WTC11 (cell line): Measurements from ENCODE around the gene RHBDL1. TPM values are rescaled to one million over a fixed set of nuclear protein-coding genes. Genes with fewer than 3 reads are reported as not detected.

Experiments
- CBFB ChIP-seq: sonication (generic); formaldehyde crosslinking; IDR thresholded peaks from 2 replicates; pipeline ENCODE4 v1.8.1; 2022; ENCODE audit warnings: mild to moderate bottlenecking, low read depth, missing genetic modification reagents
- CREM ChIP-seq: sonication (generic); formaldehyde crosslinking; IDR thresholded peaks from 2 replicates; pipeline ENCODE4 v1.8.1; 2022; ENCODE audit warnings: mild to moderate bottlenecking, missing genetic modification reagents, moderate library complexity
- ELF4 ChIP-seq: sonication (generic); formaldehyde crosslinking; IDR thresholded peaks from 2 replicates; pipeline ENCODE4 v1.8.1; 2022; ENCODE audit warnings: low read depth, mild to moderate bottlenecking, moderate library complexity, missing genetic modification reagents
- ESRRA ChIP-seq: sonication (generic); formaldehyde crosslinking; IDR thresholded peaks from 2 replicates; pipeline ENCODE4 v1.8.1; 2022; ENCODE audit warnings: mild to moderate bottlenecking, missing genetic modification reagents, borderline replicate concordance
- FOXJ3 ChIP-seq: sonication (generic); formaldehyde crosslinking; IDR thresholded peaks from 2 replicates; pipeline ENCODE4 v1.9.0; 2021; ENCODE audit warnings: missing genetic modification reagents, mild to moderate bottlenecking, borderline replicate concordance
- HMGA2 ChIP-seq: fragments of 250-450 bp; sonication (Bioruptor Pico); IDR thresholded peaks from 2 replicates; pipeline ENCODE4 v1.4.0; 2021; ENCODE audit warnings: mild to moderate bottlenecking, moderate library complexity
- JUN ChIP-seq: sonication (generic); formaldehyde crosslinking; IDR thresholded peaks from 2 replicates; pipeline ENCODE4 v1.8.0; 2023; ENCODE audit warnings: mild to moderate bottlenecking, missing genetic modification reagents
- NFE2L1 ChIP-seq: sonication (generic); formaldehyde crosslinking; IDR thresholded peaks from 2 replicates; pipeline ENCODE4 v1.8.1; 2023; ENCODE audit warnings: missing genetic modification reagents
- NR1H2 ChIP-seq: sonication (generic); formaldehyde crosslinking; IDR thresholded peaks from 2 replicates; pipeline ENCODE4 v1.9.0; 2021; ENCODE audit warnings: mild to moderate bottlenecking, moderate library complexity, missing genetic modification reagents
- RORB ChIP-seq: fragments of 250-450 bp; sonication (Bioruptor Pico); IDR thresholded peaks from 2 replicates; pipeline ENCODE4 v1.9.0; 2021; ENCODE audit warnings: mild to moderate bottlenecking
- SMAD3 ChIP-seq: sonication (generic); formaldehyde crosslinking; IDR thresholded peaks from 2 replicates; pipeline ENCODE4 v1.8.0; 2022; ENCODE audit warnings: missing genetic modification reagents, mild to moderate bottlenecking, borderline replicate concordance
- SMAD4 ChIP-seq: sonication (generic); formaldehyde crosslinking; IDR thresholded peaks from 2 replicates; pipeline ENCODE4 v1.8.0; 2022; ENCODE audit warnings: mild to moderate bottlenecking, missing genetic modification reagents
- SOX15 ChIP-seq: fragments of 250-450 bp; sonication (Bioruptor Pico); IDR thresholded peaks from 2 replicates; pipeline ENCODE4 v1.9.0; 2021; ENCODE audit warnings: mild to moderate bottlenecking
- TCF7 ChIP-seq: sonication (generic); formaldehyde crosslinking; IDR thresholded peaks from 2 replicates; pipeline ENCODE4 v1.8.0; 2022; ENCODE audit warnings: mild to moderate bottlenecking, low read depth, missing genetic modification reagents, moderate library complexity
- TP53 ChIP-seq: sonication (generic); formaldehyde crosslinking; IDR thresholded peaks from 2 replicates; pipeline ENCODE4 v1.8.1; 2023; ENCODE audit warnings: mild to moderate bottlenecking, missing genetic modification reagents
- ZNF138 ChIP-seq: sonication (generic); formaldehyde crosslinking; conservative IDR thresholded peaks from 2 replicates; pipeline ENCODE4 v1.8.1; 2022; ENCODE audit warnings: mild to moderate bottlenecking, moderate library complexity, missing genetic modification reagents
- ZNF263 ChIP-seq: sonication (generic); formaldehyde crosslinking; IDR thresholded peaks from 2 replicates; pipeline ENCODE4 v1.8.1; 2022; ENCODE audit warnings: low read depth, mild to moderate bottlenecking, moderate library complexity, missing genetic modification reagents
- ZNF423 ChIP-seq: fragments of 250-450 bp; sonication (Bioruptor Pico); IDR thresholded peaks from 2 replicates; pipeline ENCODE4 v2.1.2; 2022; ENCODE audit warnings: mild to moderate bottlenecking, moderate library complexity
- total RNA-seq: library from RNA; stranded (reverse); gene quantifications from 3 replicates; pipeline ENCODE4 v1.2.3, GENCODE V29; 2021
- TF ChIP-seq, protein P1 (sequence below): sonication (generic); formaldehyde crosslinking; IDR thresholded peaks from 2 replicates; pipeline ENCODE4 v1.8.1; 2023; ENCODE audit warnings: mild to moderate bottlenecking, missing genetic modification reagents, moderate library complexity
- TF ChIP-seq, protein P2 (sequence below): sonication (generic); formaldehyde crosslinking; IDR thresholded peaks from 2 replicates; pipeline ENCODE4 v1.8.0; 2023; ENCODE audit warnings: missing genetic modification reagents
- TF ChIP-seq, protein P3 (sequence below): sonication (generic); formaldehyde crosslinking; IDR thresholded peaks from 2 replicates; pipeline ENCODE4 v1.8.1; 2022; ENCODE audit warnings: mild to moderate bottlenecking, missing genetic modification reagents, moderate library complexity, borderline replicate concordance
- TF ChIP-seq, protein P4 (sequence below): fragments of 200-600 bp; IDR thresholded peaks from 2 replicates; pipeline ENCODE4 v1.8.0; 2022; ENCODE audit warnings: antibody characterized with exemption
- TF ChIP-seq, protein P5 (sequence below): sonication (generic); formaldehyde crosslinking; IDR thresholded peaks from 2 replicates; pipeline ENCODE4 v1.8.1; 2022; ENCODE audit warnings: low read depth, missing genetic modification reagents, borderline replicate concordance
- TF ChIP-seq, protein P6 (sequence below): sonication (generic); formaldehyde crosslinking; conservative IDR thresholded peaks from 2 replicates; pipeline ENCODE4 v1.8.1; 2022; ENCODE audit warnings: mild to moderate bottlenecking, missing genetic modification reagents
- TF ChIP-seq, protein P7 (sequence below): sonication (generic); formaldehyde crosslinking; IDR thresholded peaks from 2 replicates; pipeline ENCODE4 v1.8.0; 2022; ENCODE audit warnings: mild to moderate bottlenecking, missing genetic modification reagents
- TF ChIP-seq, protein P8 (sequence below): fragments of 250-450 bp; sonication (Bioruptor Pico); IDR thresholded peaks from 2 replicates; pipeline ENCODE4 v1.9.0; 2021; ENCODE audit warnings: mild to moderate bottlenecking
- TF ChIP-seq, protein P9 (sequence below): sonication (generic); formaldehyde crosslinking; IDR thresholded peaks from 2 replicates; pipeline ENCODE4 v1.8.1; 2023; ENCODE audit warnings: mild to moderate bottlenecking, missing genetic modification reagents

Gene RHBDL1
- total RNA-seq, 1 experiment from 2014 or later = 8.2 TPM

DNA sequence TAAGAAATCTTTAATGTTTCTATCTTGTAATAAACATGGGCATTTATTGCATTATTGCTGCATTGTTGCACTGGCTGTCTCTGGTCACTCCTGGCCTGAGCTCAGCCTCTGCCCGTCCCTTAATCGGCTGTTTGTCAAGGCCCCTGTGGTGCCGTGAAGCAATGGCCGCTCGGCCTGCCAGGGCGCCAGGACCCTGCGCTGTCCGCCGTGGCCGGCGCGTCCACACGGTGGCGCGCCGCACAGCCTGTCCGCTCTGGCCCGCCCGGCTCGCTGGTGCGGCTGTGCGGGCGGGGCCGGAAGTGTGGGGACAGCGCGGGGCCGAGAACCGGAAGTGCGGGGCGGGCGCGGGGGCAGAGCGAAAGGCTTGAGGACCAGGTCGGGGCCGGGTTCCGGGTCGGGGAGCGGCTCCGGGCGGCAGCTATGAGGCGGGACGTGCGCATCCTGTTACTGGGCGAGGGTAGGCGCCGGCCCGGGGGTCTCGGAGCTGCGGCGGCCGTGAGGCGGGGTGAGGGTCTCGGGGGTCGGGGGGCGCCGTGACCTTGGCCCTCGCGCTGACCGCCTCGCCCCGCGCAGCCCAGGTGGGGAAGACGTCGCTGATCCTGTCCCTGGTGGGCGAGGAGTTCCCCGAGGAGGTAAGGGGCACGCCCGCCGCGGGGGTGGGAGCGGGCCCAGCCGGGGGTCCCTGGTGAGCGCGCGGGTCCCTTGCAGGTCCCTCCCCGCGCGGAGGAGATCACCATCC, 7.5 kb upstream of the RHBDL1 start, which contains the start of gene RHOT2 (continued):
- TF ChIP-seq TP53 (CRISPR knock-in tag) = peak; percentile 50; the same call in 1 of the 2 replicates
- TF ChIP-seq ZNF138 (CRISPR knock-in tag) = no peak
- TF ChIP-seq CBFB (CRISPR knock-in tag) = no peak
- no peak for TF ChIP-seq SMAD4 (CRISPR knock-in tag)
- TF ChIP-seq, protein P1, sequence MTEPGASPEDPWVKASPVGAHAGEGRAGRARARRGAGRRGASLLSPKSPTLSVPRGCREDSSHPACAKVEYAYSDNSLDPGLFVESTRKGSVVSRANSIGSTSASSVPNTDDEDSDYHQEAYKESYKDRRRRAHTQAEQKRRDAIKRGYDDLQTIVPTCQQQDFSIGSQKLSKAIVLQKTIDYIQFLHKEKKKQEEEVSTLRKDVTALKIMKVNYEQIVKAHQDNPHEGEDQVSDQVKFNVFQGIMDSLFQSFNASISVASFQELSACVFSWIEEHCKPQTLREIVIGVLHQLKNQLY (CRISPR knock-in tag) = 0 out of 2 replicates have a peak, but pooled peaks have one; percentile 67
- TF ChIP-seq ZNF263 (CRISPR knock-in tag) = no peak
- no peak for TF ChIP-seq TCF7 (CRISPR knock-in tag)
- TF ChIP-seq, protein P2, sequence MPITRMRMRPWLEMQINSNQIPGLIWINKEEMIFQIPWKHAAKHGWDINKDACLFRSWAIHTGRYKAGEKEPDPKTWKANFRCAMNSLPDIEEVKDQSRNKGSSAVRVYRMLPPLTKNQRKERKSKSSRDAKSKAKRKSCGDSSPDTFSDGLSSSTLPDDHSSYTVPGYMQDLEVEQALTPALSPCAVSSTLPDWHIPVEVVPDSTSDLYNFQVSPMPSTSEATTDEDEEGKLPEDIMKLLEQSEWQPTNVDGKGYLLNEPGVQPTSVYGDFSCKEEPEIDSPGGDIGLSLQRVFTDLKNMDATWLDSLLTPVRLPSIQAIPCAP = 0 out of 2 replicates have a peak, but pooled peaks have one; percentile 56
- TF ChIP-seq, protein P3, sequence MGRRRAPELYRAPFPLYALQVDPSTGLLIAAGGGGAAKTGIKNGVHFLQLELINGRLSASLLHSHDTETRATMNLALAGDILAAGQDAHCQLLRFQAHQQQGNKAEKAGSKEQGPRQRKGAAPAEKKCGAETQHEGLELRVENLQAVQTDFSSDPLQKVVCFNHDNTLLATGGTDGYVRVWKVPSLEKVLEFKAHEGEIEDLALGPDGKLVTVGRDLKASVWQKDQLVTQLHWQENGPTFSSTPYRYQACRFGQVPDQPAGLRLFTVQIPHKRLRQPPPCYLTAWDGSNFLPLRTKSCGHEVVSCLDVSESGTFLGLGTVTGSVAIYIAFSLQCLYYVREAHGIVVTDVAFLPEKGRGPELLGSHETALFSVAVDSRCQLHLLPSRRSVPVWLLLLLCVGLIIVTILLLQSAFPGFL = no peak
- TF ChIP-seq FOXJ3 (CRISPR knock-in tag) = no peak
- TF ChIP-seq ESRRA = peak; percentile 94
- TF ChIP-seq, protein P4, sequence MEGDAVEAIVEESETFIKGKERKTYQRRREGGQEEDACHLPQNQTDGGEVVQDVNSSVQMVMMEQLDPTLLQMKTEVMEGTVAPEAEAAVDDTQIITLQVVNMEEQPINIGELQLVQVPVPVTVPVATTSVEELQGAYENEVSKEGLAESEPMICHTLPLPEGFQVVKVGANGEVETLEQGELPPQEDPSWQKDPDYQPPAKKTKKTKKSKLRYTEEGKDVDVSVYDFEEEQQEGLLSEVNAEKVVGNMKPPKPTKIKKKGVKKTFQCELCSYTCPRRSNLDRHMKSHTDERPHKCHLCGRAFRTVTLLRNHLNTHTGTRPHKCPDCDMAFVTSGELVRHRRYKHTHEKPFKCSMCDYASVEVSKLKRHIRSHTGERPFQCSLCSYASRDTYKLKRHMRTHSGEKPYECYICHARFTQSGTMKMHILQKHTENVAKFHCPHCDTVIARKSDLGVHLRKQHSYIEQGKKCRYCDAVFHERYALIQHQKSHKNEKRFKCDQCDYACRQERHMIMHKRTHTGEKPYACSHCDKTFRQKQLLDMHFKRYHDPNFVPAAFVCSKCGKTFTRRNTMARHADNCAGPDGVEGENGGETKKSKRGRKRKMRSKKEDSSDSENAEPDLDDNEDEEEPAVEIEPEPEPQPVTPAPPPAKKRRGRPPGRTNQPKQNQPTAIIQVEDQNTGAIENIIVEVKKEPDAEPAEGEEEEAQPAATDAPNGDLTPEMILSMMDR = peak; percentile 66
- peak; percentile 89 for TF ChIP-seq CREM (CRISPR knock-in tag)
- no peak for TF ChIP-seq SMAD3 (CRISPR knock-in tag)
- 0 out of 2 replicates have a peak, but pooled peaks have one; percentile 61 for TF ChIP-seq JUN
- TF ChIP-seq, protein P5, sequence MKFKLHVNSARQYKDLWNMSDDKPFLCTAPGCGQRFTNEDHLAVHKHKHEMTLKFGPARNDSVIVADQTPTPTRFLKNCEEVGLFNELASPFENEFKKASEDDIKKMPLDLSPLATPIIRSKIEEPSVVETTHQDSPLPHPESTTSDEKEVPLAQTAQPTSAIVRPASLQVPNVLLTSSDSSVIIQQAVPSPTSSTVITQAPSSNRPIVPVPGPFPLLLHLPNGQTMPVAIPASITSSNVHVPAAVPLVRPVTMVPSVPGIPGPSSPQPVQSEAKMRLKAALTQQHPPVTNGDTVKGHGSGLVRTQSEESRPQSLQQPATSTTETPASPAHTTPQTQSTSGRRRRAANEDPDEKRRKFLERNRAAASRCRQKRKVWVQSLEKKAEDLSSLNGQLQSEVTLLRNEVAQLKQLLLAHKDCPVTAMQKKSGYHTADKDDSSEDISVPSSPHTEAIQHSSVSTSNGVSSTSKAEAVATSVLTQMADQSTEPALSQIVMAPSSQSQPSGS (CRISPR knock-in tag) = no peak
- no peak for TF ChIP-seq RORB (CRISPR knock-in tag)
- TF ChIP-seq NFE2L1 (CRISPR knock-in tag) = no peak
- TF ChIP-seq ELF4 (CRISPR knock-in tag) = peak; percentile 38; the same call in 1 of the 2 replicates
- TF ChIP-seq SOX15 (CRISPR knock-in tag) = no peak
- TF ChIP-seq, protein P6, sequence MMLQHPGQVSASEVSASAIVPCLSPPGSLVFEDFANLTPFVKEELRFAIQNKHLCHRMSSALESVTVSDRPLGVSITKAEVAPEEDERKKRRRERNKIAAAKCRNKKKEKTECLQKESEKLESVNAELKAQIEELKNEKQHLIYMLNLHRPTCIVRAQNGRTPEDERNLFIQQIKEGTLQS (CRISPR knock-in tag) = no peak
- TF ChIP-seq, protein P7, sequence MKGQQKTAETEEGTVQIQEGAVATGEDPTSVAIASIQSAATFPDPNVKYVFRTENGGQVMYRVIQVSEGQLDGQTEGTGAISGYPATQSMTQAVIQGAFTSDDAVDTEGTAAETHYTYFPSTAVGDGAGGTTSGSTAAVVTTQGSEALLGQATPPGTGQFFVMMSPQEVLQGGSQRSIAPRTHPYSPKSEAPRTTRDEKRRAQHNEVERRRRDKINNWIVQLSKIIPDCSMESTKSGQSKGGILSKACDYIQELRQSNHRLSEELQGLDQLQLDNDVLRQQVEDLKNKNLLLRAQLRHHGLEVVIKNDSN (CRISPR knock-in tag) = no peak; the same call in 1 of the 2 replicates
- TF ChIP-seq, protein P8, sequence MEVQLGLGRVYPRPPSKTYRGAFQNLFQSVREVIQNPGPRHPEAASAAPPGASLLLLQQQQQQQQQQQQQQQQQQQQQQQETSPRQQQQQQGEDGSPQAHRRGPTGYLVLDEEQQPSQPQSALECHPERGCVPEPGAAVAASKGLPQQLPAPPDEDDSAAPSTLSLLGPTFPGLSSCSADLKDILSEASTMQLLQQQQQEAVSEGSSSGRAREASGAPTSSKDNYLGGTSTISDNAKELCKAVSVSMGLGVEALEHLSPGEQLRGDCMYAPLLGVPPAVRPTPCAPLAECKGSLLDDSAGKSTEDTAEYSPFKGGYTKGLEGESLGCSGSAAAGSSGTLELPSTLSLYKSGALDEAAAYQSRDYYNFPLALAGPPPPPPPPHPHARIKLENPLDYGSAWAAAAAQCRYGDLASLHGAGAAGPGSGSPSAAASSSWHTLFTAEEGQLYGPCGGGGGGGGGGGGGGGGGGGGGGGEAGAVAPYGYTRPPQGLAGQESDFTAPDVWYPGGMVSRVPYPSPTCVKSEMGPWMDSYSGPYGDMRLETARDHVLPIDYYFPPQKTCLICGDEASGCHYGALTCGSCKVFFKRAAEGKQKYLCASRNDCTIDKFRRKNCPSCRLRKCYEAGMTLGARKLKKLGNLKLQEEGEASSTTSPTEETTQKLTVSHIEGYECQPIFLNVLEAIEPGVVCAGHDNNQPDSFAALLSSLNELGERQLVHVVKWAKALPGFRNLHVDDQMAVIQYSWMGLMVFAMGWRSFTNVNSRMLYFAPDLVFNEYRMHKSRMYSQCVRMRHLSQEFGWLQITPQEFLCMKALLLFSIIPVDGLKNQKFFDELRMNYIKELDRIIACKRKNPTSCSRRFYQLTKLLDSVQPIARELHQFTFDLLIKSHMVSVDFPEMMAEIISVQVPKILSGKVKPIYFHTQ = no peak
- TF ChIP-seq, protein P9, sequence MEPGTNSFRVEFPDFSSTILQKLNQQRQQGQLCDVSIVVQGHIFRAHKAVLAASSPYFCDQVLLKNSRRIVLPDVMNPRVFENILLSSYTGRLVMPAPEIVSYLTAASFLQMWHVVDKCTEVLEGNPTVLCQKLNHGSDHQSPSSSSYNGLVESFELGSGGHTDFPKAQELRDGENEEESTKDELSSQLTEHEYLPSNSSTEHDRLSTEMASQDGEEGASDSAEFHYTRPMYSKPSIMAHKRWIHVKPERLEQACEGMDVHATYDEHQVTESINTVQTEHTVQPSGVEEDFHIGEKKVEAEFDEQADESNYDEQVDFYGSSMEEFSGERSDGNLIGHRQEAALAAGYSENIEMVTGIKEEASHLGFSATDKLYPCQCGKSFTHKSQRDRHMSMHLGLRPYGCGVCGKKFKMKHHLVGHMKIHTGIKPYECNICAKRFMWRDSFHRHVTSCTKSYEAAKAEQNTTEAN = no peak
- no peak for TF ChIP-seq NR1H2 (CRISPR knock-in tag)
- TF ChIP-seq ZNF423 (CRISPR knock-in tag) = no peak; the same call in 1 of the 2 replicates
- TF ChIP-seq HMGA2 (CRISPR knock-in tag) = no peak
